SK-N-SH treated with all-trans-retinoic acid at 6 μM for 48 hours (cell line): ENCODE results near the gene ELOVL2.

Source experiments
- ATAC-seq: fragments of 200-7000 bp; cut with Tn5 transposase; 3 replicates; pipeline ENCODE4 v1.9.1; 2020; ENCODE audit warnings: mild to moderate bottlenecking, moderate library complexity
- ARNTL ChIP-seq: fragments of 450-650 bp; formaldehyde crosslinking; IDR thresholded peaks from 2 replicates; pipeline ENCODE4 v1.5.0; 2020; ENCODE audit warnings: low read depth, mild to moderate bottlenecking, moderate library complexity, borderline replicate concordance
- CREB5 ChIP-seq: fragments of 250-450 bp; sonication (Bioruptor Pico); IDR thresholded peaks from 2 replicates; pipeline ENCODE4 v1.5.1; 2020; ENCODE audit warnings: low read depth, mild to moderate bottlenecking, moderate library complexity
- CSDC2 ChIP-seq: fragments of 250-450 bp; sonication (Bioruptor Pico); IDR thresholded peaks from 2 replicates; pipeline ENCODE4 v1.5.0; 2020; ENCODE audit warnings: mild to moderate bottlenecking, moderate library complexity
- ESRRG ChIP-seq: fragments of 250-450 bp; sonication (Bioruptor Pico); IDR thresholded peaks from 2 replicates; pipeline ENCODE4 v1.6.1; 2021; ENCODE audit warnings: mild to moderate bottlenecking
- GLIS3 ChIP-seq: fragments of 250-450 bp; sonication (Bioruptor Pico); IDR thresholded peaks from 2 replicates; pipeline ENCODE4 v1.5.0; 2020; ENCODE audit warnings: mild to moderate bottlenecking, moderate library complexity
- ISL1 ChIP-seq: fragments of 250-450 bp; sonication (Bioruptor Pico); IDR thresholded peaks from 2 replicates; pipeline ENCODE4 v2.1.2; 2022; ENCODE audit warnings: mild to moderate bottlenecking, moderate library complexity
- OSR1 ChIP-seq: fragments of 250-450 bp; sonication (Bioruptor Pico); IDR thresholded peaks from 2 replicates; pipeline ENCODE4 v1.8.0; 2022; ENCODE audit warnings: moderate library complexity, mild to moderate bottlenecking, inconsistent platforms
- POU6F1 ChIP-seq: fragments of 250-450 bp; sonication (Bioruptor Pico); IDR thresholded peaks from 2 replicates; pipeline ENCODE4 v1.8.0; 2021; ENCODE audit warnings: low read depth, mild to moderate bottlenecking, moderate library complexity, borderline replicate concordance
- PPARA ChIP-seq: fragments of 250-450 bp; sonication (Bioruptor Pico); IDR thresholded peaks from 2 replicates; pipeline ENCODE4 v1.5.0; 2020; ENCODE audit warnings: mild to moderate bottlenecking, borderline replicate concordance
- RARB ChIP-seq: fragments of 250-450 bp; sonication (Bioruptor Pico); IDR thresholded peaks from 2 replicates; pipeline ENCODE4 v1.8.0; 2021; ENCODE audit warnings: mild to moderate bottlenecking, moderate library complexity
- SNAI2 ChIP-seq: fragments of 250-450 bp; sonication (Bioruptor Pico); IDR thresholded peaks from 2 replicates; pipeline ENCODE4 v1.5.0; 2020; ENCODE audit warnings: mild to moderate bottlenecking, moderate library complexity
- TCF4 ChIP-seq: fragments of 250-450 bp; sonication (Bioruptor Pico); IDR thresholded peaks from 2 replicates; pipeline ENCODE4 v1.8.0; 2021; ENCODE audit warnings: mild to moderate bottlenecking, moderate library complexity, borderline replicate concordance
- TOX ChIP-seq: fragments of 250-450 bp; sonication (Bioruptor Pico); IDR thresholded peaks from 2 replicates; pipeline ENCODE4 v1.8.0; 2021; ENCODE audit warnings: mild to moderate bottlenecking, moderate library complexity, borderline replicate concordance
- TSHZ2 ChIP-seq: fragments of 250-450 bp; sonication (Bioruptor Pico); IDR thresholded peaks from 2 replicates; pipeline ENCODE4 v1.5.0; 2020; ENCODE audit warnings: mild to moderate bottlenecking, moderate library complexity
- ZC3H10 ChIP-seq: fragments of 250-450 bp; sonication (Bioruptor Pico); IDR thresholded peaks from 2 replicates; pipeline ENCODE4 v1.5.1; 2021; ENCODE audit warnings: mild to moderate bottlenecking, moderate library complexity
- ZFP3 ChIP-seq: fragments of 250-450 bp; sonication (Bioruptor Pico); IDR thresholded peaks from 2 replicates; pipeline ENCODE4 v1.5.0; 2020; ENCODE audit warnings: mild to moderate bottlenecking, moderate library complexity
- ZFP30 ChIP-seq: fragments of 450-650 bp; formaldehyde crosslinking; IDR thresholded peaks from 2 replicates; pipeline ENCODE4 v1.5.0; 2022; ENCODE audit warnings: mild to moderate bottlenecking, moderate library complexity
- ZNF565 ChIP-seq: fragments of 450-650 bp; formaldehyde crosslinking; conservative IDR thresholded peaks from 2 replicates; pipeline ENCODE4 v1.5.0; 2020; ENCODE audit warnings: low read depth, mild to moderate bottlenecking, moderate library complexity
- ZNF70 ChIP-seq: fragments of 450-650 bp; formaldehyde crosslinking; IDR thresholded peaks from 2 replicates; pipeline ENCODE4 v1.5.0; 2020; ENCODE audit warnings: mild to moderate bottlenecking, moderate library complexity
- ZNF8 ChIP-seq: fragments of 450-650 bp; formaldehyde crosslinking; IDR thresholded peaks from 2 replicates; pipeline ENCODE4 v1.5.0; 2020; ENCODE audit warnings: mild to moderate bottlenecking, moderate library complexity
- TF ChIP-seq, protein P1 (sequence below): fragments of 250-450 bp; sonication (Bioruptor Pico); IDR thresholded peaks from 2 replicates; pipeline ENCODE4 v1.5.1; 2021; ENCODE audit warnings: mild to moderate bottlenecking, moderate library complexity
- TF ChIP-seq, protein P2 (sequence below): fragments of 250-450 bp; sonication (Bioruptor Pico); IDR thresholded peaks from 2 replicates; pipeline ENCODE4 v1.8.0; 2020; ENCODE audit warnings: mild to moderate bottlenecking, moderate library complexity, borderline replicate concordance

The ELOVL2 gene

DNA sequence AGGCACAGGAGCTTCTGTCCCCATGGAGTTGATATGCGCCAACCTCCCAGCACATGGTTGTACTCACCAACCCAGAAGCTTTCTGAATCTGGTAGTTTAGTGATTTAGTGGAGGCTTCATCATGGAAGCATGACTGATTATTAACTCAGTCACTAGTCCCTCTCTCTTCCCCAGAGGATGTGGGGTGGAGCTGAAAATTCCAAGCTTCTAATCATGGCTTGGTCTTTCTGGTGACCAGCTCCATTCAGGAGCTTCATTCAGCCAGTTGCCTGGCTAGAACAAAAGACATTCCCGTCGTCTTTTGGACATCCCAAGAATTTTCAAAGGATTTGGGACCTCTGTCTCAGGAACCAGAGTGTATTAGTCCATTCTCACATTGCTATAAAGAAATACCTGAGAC, 36.2 kb upstream of the ELOVL2 start:
- TF ChIP-seq POU6F1 (CRISPR knock-in tag) (no peak), PPARA (CRISPR knock-in tag) (no peak), ZNF8 (CRISPR knock-in tag) (no peak), ISL1 (no peak), GLIS3 (no peak), CSDC2 (no peak), SNAI2 (CRISPR knock-in tag) (no peak), ESRRG (no peak), TOX (CRISPR knock-in tag) (no peak), ZNF565 (CRISPR knock-in tag) (no peak), ZFP3 (no peak), CREB5 (no peak), ZFP30 (no peak), OSR1 (CRISPR knock-in tag) (no peak), TCF4 (no peak)
- TF ChIP-seq, protein P1, sequence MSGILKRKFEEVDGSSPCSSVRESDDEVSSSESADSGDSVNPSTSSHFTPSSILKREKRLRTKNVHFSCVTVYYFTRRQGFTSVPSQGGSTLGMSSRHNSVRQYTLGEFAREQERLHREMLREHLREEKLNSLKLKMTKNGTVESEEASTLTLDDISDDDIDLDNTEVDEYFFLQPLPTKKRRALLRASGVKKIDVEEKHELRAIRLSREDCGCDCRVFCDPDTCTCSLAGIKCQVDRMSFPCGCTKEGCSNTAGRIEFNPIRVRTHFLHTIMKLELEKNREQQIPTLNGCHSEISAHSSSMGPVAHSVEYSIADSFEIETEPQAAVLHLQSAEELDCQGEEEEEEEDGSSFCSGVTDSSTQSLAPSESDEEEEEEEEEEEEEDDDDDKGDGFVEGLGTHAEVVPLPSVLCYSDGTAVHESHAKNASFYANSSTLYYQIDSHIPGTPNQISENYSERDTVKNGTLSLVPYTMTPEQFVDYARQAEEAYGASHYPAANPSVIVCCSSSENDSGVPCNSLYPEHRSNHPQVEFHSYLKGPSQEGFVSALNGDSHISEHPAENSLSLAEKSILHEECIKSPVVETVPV (CRISPR knock-in tag) = no peak
- ATAC-seq = no peak

DNA sequence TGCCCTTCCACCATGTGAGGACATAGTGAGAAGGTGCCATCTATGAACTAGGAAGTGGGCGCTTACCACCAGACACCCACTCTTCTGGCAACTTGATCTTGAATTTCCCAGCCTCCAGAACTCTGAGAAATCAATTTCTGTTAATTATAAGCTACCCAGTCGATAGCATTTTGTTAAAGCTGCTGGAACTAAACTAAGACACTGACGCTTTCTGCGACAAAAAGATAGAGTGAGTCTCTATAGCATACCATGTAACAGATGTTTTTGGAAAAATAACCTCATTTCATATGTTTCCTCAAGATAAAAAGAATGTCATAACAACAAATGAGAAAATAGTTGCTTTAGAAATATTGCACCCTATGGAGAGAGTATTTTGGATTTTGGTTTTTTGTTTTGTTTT, 34.2 kb upstream of the ELOVL2 start:
- ATAC-seq = no peak
- no peak for TF ChIP-seq CSDC2
- TF ChIP-seq ARNTL (CRISPR knock-in tag) = no peak
- TF ChIP-seq TSHZ2 (CRISPR knock-in tag) = no peak
- TF ChIP-seq, protein P2, sequence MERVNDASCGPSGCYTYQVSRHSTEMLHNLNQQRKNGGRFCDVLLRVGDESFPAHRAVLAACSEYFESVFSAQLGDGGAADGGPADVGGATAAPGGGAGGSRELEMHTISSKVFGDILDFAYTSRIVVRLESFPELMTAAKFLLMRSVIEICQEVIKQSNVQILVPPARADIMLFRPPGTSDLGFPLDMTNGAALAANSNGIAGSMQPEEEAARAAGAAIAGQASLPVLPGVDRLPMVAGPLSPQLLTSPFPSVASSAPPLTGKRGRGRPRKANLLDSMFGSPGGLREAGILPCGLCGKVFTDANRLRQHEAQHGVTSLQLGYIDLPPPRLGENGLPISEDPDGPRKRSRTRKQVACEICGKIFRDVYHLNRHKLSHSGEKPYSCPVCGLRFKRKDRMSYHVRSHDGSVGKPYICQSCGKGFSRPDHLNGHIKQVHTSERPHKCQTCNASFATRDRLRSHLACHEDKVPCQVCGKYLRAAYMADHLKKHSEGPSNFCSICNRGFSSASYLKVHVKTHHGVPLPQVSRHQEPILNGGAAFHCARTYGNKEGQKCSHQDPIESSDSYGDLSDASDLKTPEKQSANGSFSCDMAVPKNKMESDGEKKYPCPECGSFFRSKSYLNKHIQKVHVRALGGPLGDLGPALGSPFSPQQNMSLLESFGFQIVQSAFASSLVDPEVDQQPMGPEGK (CRISPR knock-in tag) = no peak
- no peak for TF ChIP-seq OSR1 (CRISPR knock-in tag)
- no peak for TF ChIP-seq CREB5
- no peak for TF ChIP-seq PPARA (CRISPR knock-in tag)
- TF ChIP-seq, all 23 proteins: peak for 0

DNA sequence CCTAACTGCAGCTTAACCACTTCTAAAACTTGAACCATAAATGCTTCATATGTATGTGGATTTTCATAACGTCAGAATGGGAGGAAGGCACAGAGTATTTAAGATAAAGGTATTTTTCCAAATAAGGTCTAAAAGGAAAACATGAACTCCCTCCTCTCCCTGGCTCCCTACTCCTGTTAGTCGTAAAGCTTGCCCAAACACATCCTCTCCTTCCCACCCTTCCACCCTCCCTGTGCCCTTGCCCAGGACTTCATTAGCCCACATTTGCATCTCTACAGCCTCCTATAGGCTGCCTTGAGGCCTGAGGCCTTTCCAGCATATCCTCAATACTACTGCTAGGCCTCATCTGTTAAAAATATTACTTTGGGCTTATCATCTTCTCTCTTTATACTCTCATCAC, 32.4 kb upstream of the ELOVL2 start:
- no peak for ATAC-seq
- TF ChIP-seq TCF4 = no peak
- TF ChIP-seq ARNTL (CRISPR knock-in tag) = no peak
- TF ChIP-seq ESRRG = no peak
- no peak for TF ChIP-seq OSR1 (CRISPR knock-in tag)
- no peak for TF ChIP-seq ZFP30
- TF ChIP-seq ZNF70 (CRISPR knock-in tag) = no peak
- no peak for TF ChIP-seq TSHZ2 (CRISPR knock-in tag)
- TF ChIP-seq ZC3H10 (CRISPR knock-in tag) = no peak
- no peak for TF ChIP-seq CSDC2
- no peak for TF ChIP-seq PPARA (CRISPR knock-in tag)
- TF ChIP-seq RARB (CRISPR knock-in tag) = no peak
- TF ChIP-seq SNAI2 (CRISPR knock-in tag) = no peak
- no peak for TF ChIP-seq ZNF8 (CRISPR knock-in tag)
- no peak for TF ChIP-seq POU6F1 (CRISPR knock-in tag)
